HK-2 (cell line): ENCODE results near the gene STX1B.
"Not testable (repeated sequence)": the region's sequence is repeated elsewhere in the genome, so short reads cannot be mapped to it uniquely, and the experiment has no call there.

Source experiments
- DNase-seq: peaks from one replicate; pipeline ENCODE4 v3.0.0-alpha.2; 2018; ENCODE audit not compliant: unreplicated experiment

Gene STX1B

GRCh38 chr16:31010585-31011325 is at the start of gene STX1B:
STX1B (minus strand) TSS chr16:31010638; CDS start chr16:31010396, 242 bp downstream.
- no peak for DNase-seq

GRCh38 chr16:31055613-31056012 is 45.2 kb upstream of the STX1B start:
- no peak for DNase-seq

- DNase-seq = peak; percentile 87
Measured at GRCh38 chr16:31052114-31052513, 41.7 kb upstream of the STX1B start.

- no peak for DNase-seq
Measured at GRCh38 chr16:31050280-31051030, 40.0 kb upstream of the STX1B start.

DNA sequence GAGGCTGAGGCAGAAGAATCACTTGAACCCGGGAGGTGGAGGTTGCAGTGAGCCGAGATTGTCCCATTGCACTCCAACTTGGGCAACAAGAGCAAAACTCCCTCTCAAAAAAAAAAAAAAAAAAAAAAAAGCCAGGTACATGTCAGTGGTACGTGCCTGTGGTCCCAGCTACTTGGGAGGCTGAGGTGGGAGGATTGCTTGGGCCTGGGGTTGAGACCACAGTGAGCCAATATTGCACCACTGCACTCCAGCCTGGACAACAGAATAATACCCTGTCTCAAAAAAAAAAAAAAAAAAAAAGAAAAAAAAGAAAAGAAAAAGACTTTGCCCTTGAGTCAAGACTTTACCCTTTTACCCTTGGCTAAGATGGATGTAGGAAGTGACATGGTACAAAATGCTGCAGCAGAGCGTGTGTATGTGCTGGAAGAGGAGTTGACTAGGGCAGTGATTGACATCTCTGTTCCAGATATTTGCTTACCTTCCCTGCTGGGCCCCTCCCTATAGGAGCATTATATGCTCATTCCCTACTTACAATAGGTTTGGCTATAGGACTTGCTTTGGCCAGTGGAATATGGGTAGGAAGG is 33.6 kb upstream of the STX1B start:
- DNase-seq = no peak

GRCh38 chr16:31043352-31043751 is 32.9 kb upstream of the STX1B start:
- no peak for DNase-seq

GRCh38 chr16:31042866-31043265 is 32.4 kb upstream of the STX1B start:
- no peak for DNase-seq

- no peak for DNase-seq
Measured at GRCh38 chr16:31038993-31039392, 28.6 kb upstream of the STX1B start.

- no peak for DNase-seq
Measured at GRCh38 chr16:31036691-31037090, 26.3 kb upstream of the STX1B start.

DNA sequence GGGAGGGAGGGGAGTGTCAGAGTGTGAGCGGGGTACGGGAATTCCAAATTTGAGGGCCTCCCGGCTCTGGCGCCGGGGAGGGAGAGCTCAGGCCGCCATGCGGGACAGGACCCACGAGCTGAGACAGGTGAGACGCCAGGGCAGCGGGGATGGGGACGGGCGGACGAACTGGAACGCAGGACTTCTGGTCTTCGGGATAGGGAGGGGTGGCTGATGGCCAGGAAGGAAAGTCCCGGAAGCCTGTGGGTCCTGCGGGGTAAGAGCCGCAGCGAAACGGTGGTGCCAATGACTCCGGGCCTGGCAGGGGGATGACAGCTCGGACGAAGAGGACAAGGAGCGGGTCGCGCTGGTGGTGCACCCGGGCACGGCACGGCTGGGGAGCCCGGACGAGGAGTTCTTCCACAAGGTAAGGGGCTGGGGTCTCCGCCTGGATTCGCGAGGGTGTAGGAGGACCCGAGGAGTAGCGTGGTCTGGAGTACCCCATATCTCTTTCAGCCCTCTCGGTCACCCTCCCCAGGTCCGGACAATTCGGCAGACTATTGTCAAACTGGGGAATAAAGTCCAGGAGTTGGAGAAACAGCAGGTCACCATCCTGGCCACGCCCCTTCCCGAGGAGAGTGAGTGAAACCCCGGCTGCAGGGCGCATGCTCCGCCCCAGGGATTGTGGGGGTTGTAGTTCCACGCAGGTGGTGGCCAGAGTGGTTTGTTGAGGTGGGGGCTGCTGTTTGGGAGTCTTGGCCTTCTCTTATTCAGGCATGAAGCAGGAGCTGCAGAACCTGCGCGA is 23.5 kb upstream of the STX1B start:
- DNase-seq = peak; percentile 85

GRCh38 chr16:31032736-31033708 is 22.6 kb upstream of the STX1B start, which contains the start of gene STX4:
STX4 (plus strand) TSS chr16:31033558; CDS start chr16:31033806, 248 bp downstream.
- peak; percentile 98 for DNase-seq

GRCh38 chr16:31031276-31031675 is 20.8 kb upstream of the STX1B start:
- no peak for DNase-seq

- DNase-seq = no peak
Measured at GRCh38 chr16:31029272-31029671, 18.8 kb upstream of the STX1B start.

DNA sequence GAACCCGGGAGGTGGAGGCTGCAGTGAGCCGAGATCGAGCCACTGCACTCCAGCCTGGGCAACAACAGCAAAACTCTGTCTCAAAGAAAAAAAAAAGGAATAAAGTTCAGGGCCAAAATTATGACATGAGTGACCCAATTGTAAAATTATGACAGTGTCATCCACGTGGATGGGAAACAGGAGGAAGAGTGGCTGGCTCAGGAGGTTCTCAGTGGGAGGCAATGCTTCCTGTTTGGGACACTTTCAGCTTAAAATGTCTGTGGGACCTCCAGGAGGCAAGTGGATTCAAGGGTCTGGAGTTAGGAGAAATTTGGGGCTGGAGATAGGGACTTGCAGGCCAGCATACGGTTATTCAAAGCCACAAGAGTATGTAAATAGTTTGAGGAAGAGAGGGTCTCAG is 14.9 kb upstream of the STX1B start:
- DNase-seq = no peak

DNA sequence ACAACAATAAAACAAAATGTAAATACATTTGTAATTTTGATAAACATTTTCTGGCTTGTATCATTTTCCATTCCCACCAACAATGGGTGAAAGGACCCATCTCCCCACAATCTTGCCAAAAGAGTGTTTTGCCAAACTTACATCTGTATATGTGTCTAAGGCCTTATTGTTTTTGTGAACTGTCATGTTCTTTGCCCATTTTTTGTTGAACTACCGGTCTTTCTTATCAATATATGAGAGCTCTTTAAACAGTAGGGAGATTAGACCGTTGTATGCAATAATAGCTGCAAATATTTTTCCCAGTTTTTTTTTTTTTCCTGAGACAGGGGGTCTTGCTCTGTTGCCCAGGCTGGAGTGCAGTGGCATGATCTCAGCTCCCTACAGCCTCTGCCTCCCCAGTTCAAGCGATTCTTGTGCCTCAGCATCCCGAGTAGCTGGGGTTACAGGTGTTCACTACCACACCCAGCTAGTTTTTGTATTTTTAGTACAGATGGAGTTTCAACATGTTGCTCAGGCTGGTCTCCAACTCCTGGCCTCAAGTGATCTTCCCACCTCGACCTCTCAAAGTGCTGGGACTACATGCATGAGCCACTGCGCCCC is 13.3 kb upstream of the STX1B start:
- DNase-seq = no peak

DNA sequence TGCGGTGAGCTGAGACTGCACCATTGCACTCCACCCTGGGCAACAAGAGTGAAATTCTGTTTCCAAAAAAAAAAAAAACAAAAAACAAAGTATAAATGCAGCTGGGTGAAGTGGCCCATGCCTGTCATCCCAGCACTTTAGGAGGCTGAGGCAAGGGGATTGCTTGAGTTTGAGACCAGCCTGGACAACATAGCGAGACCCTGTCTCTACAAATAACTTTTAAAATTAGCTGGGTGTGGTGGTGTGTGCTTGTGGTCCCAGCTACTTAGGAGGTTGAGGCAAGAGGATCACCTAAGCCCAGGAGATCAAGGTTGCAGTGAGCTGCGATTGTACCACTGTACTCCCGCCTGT is 12.8 kb upstream of the STX1B start:
- DNase-seq = no peak

- no peak for DNase-seq
Measured at GRCh38 chr16:31022544-31023251, 12.3 kb upstream of the STX1B start.

- no peak for DNase-seq
Measured at GRCh38 chr16:31020536-31020935, 10.1 kb upstream of the STX1B start.

GRCh38 chr16:31017756-31018155 is 7.3 kb upstream of the STX1B start:
- not testable (repeated sequence) for DNase-seq

DNA sequence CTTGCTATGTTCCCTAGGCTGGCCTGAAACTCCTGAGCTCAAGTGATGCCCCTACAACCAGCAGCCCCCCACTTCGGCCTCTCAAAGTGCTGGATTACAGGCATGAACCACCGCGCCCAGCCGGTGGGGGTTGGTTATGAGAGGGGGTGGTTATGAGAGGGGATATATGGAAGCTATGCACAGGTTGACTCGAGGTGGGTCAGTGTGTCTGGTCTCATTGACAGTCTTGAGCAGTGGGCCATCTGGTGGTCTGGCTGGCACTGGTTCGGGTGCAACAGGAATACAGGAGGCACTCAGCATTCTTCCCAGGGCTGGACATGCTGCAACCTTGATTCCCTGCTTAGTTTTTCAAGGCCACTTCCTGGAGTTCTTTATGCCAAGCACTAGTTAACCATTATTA is 5.6 kb upstream of the STX1B start:
- peak; percentile 46 for DNase-seq
